ENCODE data around the gene PIK3C2B.

Gene PIK3C2B

DNA sequence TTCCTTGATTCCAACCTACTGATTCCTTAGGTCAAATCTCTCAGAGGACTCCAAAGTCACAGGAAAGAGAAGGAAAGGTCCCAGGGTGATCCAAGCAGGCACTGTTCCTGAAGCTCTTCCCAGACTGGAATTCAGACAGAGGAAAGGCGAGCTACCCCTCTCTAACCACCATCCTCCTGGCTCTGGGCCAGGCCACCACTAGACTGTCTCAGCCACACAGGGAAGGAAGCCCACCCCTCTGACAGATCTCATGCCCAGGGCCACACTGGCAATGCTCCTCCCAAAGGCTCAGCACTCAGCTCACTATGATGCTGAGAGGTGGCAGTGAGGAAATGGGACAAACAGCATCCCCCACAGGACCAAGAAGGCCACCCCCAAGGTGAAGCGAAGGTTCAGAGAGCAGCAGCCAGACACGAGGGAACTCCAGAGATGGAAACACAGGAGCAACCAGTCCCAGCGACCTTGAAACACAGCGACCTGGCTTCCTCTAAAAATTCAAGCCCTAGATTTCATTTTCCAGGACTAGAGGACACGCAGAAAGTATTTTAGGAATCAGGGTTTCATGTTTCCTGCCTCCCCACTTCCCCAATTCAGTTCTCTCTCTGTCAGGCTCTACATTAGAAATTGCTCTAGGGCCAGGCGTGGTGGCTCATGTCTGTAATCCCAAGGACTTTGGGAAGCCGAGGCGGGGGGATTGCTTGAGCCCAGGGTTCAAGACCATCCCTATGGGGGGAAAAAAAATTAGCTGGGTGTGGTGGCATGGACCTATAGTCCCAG, 18.8 kb downstream of the PIK3C2B start:
- Mint-ChIP-seq H3K27ac (peak overlapping the region; percentile 40), H3K36me3 (peaks cover 10% of the 10 kb centered on the region), H3K27me3 (no peaks in the 10 kb centered on the region), H3K4me3 (no peak overlapping the region), H3K4me1 (peaks cover 74% of the 10 kb centered on the region), H3K9me3 (no peaks in the 10 kb centered on the region)
- no peak for ATAC-seq

- no peaks in the 10 kb centered on the region for H3K27me3 Mint-ChIP-seq
- ATAC-seq, result no peak
- H3K4me3 Mint-ChIP-seq, result no peak overlapping the region
- H3K9me3 Mint-ChIP-seq, result no peaks in the 10 kb centered on the region
- peaks cover 62% of the 10 kb centered on the region for H3K4me1 Mint-ChIP-seq
- H3K36me3 Mint-ChIP-seq, result peaks cover 23% of the 10 kb centered on the region
- no peak overlapping the region for H3K27ac Mint-ChIP-seq
These were observed 21.1 kb downstream of the PIK3C2B start for GRCh38 chr1:204473400-204473965.

GRCh38 chr1:204472660-204473059, 21.9 kb downstream of the PIK3C2B start:
- Mint-ChIP-seq H3K27me3 (no peaks in the 10 kb centered on the region), H3K36me3 (peaks cover 31% of the 10 kb centered on the region), H3K4me3 (no peak overlapping the region), H3K27ac (peak overlapping the region; percentile 36), H3K9me3 (no peaks in the 10 kb centered on the region), H3K4me1 (peaks cover 62% of the 10 kb centered on the region)
- no peak for ATAC-seq

- H3K36me3 Mint-ChIP-seq, result peaks cover 37% of the 10 kb centered on the region
- H3K27ac Mint-ChIP-seq, result no peak overlapping the region
- no peaks in the 10 kb centered on the region for H3K9me3 Mint-ChIP-seq
- no peak for ATAC-seq
- peaks cover 61% of the 10 kb centered on the region for H3K4me1 Mint-ChIP-seq
- no peaks in the 10 kb centered on the region for H3K27me3 Mint-ChIP-seq
- H3K4me3 Mint-ChIP-seq, result no peak overlapping the region
These were observed 22.9 kb downstream of the PIK3C2B start for GRCh38 chr1:204471687-204472086.

DNA sequence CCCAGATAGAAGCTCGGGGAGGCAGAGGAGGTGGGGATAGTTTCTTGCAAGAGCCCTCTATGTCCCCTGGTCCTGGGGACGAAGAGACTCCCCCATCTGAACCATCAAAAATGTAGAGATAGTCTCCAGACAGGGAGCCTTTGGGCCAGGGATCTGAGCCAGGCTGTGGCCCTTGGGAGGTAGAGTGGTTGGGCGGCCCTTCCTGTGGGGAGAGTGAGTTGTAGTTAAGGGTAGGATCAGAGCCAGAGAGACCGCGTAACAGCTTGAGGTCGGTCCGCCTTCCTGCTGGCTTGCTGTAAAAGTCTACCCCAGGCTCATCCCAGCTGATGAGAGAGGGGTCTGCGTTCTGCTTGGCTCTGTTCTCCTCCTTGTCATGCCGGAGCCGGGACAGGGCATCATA, 25.3 kb downstream of the PIK3C2B start:
- Mint-ChIP-seq H3K9me3 (no peaks in the 10 kb centered on the region), H3K36me3 (peaks cover 32% of the 10 kb centered on the region), H3K27ac (no peak overlapping the region), H3K4me1 (peaks cover 61% of the 10 kb centered on the region), H3K27me3 (no peaks in the 10 kb centered on the region), H3K4me3 (no peak overlapping the region)
- no peak for ATAC-seq

DNA sequence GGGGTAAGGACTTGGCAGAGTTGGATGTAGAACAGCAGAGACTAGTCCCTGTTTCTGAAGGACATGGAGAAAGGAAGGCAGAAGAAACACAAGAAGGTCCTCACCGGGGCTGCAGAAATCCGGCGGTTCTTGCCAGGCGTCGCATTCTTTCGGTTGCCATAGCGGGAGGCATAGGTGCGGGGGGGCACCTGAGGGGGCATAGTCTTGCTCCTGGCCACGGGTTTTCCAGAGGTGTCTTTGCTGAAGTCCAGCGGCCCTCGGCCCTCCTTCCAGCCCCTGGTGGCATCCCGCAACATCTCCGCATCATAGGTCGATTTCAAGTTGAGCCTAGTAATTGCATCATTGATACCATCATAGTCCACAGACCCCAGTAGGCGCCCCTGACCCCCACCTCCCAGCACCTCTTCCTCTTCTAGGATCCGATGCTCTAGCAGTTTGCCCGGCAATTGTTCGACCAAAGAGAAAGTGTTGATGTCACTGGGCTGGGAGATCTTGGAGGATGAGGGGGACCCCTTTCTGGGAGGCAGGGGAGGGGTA, 25.8 kb downstream of the PIK3C2B start:
- Mint-ChIP-seq H3K4me3 (no peak overlapping the region), H3K27me3 (no peaks in the 10 kb centered on the region), H3K4me1 (peaks cover 62% of the 10 kb centered on the region), H3K9me3 (no peaks in the 10 kb centered on the region), H3K36me3 (peaks cover 36% of the 10 kb centered on the region), H3K27ac (no peak overlapping the region)
- ATAC-seq, result no peak

DNA sequence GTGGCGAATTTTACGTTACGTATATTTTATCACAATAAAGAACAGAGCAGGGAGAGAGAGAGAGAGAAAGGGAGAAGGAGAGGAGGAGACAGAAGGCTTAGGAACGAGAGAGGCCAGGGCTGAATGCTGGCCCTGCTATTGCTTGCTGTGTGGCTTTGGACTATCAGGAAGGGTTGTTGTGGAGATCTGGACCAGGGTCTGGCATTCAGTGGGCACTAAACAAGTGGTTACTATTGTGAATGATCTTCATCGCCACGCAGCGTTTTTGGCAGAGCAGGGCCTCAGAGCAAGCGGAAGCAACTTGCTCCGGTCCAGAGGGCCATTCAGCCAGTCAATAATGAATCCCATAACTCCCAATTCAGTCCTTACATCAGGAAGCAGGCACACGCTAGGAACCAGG, 26.4 kb downstream of the PIK3C2B start:
- H3K27me3 Mint-ChIP-seq, result no peaks in the 10 kb centered on the region
- H3K36me3 Mint-ChIP-seq, result peaks cover 42% of the 10 kb centered on the region
- H3K9me3 Mint-ChIP-seq, result no peaks in the 10 kb centered on the region
- H3K4me3 Mint-ChIP-seq, result no peak overlapping the region
- ATAC-seq, result no peak
- H3K27ac Mint-ChIP-seq, result peak overlapping the region; percentile 89
- peaks cover 63% of the 10 kb centered on the region for H3K4me1 Mint-ChIP-seq

- Mint-ChIP-seq H3K27ac (peak overlapping the region; percentile 89), H3K9me3 (no peaks in the 10 kb centered on the region), H3K27me3 (no peaks in the 10 kb centered on the region), H3K4me3 (peak overlapping the region; percentile 20), H3K4me1 (peaks cover 78% of the 10 kb centered on the region), H3K36me3 (peaks cover 45% of the 10 kb centered on the region)
- no peak for ATAC-seq
These were observed 27.9 kb downstream of the PIK3C2B start for GRCh38 chr1:204466416-204467405.

DNA sequence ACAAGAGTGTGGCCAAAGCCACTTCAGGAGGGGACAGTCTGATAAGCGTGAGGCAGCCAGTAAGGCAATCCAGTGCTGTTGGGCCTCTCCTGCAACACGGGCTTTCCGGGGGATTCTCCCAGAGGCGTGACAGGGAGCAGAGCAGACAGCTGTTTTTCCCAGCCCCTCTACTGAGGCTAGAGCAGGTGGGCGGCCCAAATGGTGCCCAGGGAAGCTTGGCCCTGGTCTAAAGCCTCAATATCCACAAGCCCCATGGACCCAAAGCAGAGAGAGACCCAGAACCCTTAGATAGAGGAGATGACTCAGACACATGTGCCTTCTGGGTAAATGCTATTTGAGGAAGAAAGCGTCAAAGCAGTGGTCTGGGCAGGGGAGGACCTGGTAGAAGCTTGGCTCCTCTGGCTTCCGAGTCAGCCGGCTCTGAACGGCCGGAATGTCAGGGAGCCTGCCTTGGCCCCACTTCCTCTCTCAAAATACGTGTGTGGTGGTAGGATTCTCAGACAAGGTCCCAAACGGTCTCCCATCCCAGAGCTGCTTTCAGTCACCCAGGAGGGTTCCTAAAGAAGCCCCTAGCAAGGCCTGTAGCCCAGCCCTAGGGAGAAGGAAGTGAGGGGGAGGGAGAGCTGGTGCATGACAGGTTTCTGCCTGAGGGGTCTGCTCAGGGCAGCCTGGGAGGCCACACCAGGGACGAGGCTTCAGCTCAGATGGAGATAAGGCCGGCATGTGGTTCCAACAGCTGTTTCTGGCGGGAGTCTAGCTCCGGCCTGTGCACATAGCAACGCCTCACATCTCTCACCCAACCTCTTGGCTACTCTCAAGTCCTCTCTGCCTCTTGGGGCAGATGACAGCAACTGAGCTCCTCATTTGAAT, 28.8 kb downstream of the PIK3C2B start:
- peak overlapping the region; percentile 89 for H3K27ac Mint-ChIP-seq
- no peaks in the 10 kb centered on the region for H3K27me3 Mint-ChIP-seq
- H3K4me3 Mint-ChIP-seq, result peak overlapping the region; percentile 25
- peaks cover 87% of the 10 kb centered on the region for H3K4me1 Mint-ChIP-seq
- H3K9me3 Mint-ChIP-seq, result no peaks in the 10 kb centered on the region
- ATAC-seq, result peak; percentile 78
- H3K36me3 Mint-ChIP-seq, result peaks cover 50% of the 10 kb centered on the region

DNA sequence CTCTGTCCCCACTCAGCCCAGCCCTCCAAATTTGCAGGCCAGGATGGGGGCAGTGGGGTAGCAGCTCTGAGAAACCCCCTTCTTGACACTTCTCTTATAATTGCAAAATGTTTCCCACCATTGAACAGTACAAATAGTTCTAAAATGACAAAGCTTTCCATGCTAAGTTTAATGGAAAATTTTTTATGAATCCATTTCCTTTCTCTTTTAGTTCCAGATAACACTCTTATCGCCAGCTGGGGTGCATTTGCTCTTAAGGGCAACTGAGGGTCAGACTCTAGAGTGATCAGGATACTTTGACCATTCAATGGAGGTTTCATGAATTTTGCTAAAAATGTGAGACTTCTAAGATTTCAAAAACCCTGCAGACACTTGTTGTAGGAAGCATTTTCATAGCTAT, 29.9 kb downstream of the PIK3C2B start:
- Mint-ChIP-seq H3K4me1 (peaks cover 98% of the 10 kb centered on the region), H3K27ac (peak overlapping the region; percentile 89), H3K36me3 (peaks cover 60% of the 10 kb centered on the region), H3K4me3 (no peak overlapping the region), H3K9me3 (no peaks in the 10 kb centered on the region), H3K27me3 (no peaks in the 10 kb centered on the region)
- no peak for ATAC-seq

DNA sequence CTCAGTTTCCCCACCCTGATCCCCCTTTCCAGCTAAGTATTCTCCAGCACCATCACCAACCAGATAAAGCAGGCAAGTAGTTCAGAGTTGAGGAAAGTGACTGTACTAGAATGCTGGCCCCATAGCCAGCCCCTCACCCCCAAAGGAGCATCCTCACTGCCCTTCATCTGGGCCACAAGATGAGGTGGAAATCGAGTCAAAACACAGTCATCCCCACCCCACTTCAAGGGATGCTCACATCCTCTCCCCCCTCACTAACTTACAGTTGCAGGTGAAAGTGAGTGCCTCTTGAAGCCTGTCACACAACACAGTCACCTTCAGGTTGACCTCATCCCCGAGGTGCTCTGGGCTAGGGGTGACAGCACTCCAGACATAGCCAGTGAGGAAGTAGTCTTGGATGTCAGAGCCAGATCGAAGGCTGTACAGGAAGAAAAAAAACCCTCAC, 30.4 kb downstream of the PIK3C2B start:
- ATAC-seq, result peak; percentile 14
- Mint-ChIP-seq H3K36me3 (peaks cover 60% of the 10 kb centered on the region), H3K27ac (peak overlapping the region; percentile 89)

GRCh38 chr1:204463125-204464060, 31.2 kb downstream of the PIK3C2B start:
- peaks cover 97% of the 10 kb centered on the region for H3K4me1 Mint-ChIP-seq
- no peaks in the 10 kb centered on the region for H3K27me3 Mint-ChIP-seq
- no peaks in the 10 kb centered on the region for H3K9me3 Mint-ChIP-seq
- no peak overlapping the region for H3K4me3 Mint-ChIP-seq
- peak overlapping the region; percentile 89 for H3K27ac Mint-ChIP-seq
- peaks cover 60% of the 10 kb centered on the region for H3K36me3 Mint-ChIP-seq
- ATAC-seq, result no peak

More for the DNA sequence above, 30.4 kb downstream of the PIK3C2B start:
- Mint-ChIP-seq H3K9me3 (no peaks in the 10 kb centered on the region), H3K4me3 (no peak overlapping the region), H3K4me1 (peaks cover 99% of the 10 kb centered on the region), H3K27me3 (no peaks in the 10 kb centered on the region)

DNA sequence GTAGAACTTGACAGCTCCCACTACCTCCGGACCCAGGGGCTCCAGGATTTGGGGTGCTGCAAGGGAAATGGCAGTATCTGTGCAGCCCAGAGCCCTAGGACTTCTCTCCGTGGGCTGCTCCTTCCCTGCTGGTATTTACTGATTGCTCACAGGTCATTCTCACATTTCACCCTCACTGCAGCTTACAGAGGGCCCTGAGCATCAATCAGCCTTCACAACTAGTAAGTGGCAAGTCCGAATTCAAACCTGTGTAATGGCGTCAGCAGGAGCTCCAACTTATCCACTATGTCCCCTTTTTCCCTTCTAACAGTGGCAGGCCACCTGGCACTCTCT, 32.4 kb downstream of the PIK3C2B start:
- H3K27ac Mint-ChIP-seq, result peak overlapping the region; percentile 89
- peak; percentile 1 for ATAC-seq
- peaks cover 93% of the 10 kb centered on the region for H3K4me1 Mint-ChIP-seq
- H3K36me3 Mint-ChIP-seq, result peaks cover 60% of the 10 kb centered on the region
- no peaks in the 10 kb centered on the region for H3K27me3 Mint-ChIP-seq
- H3K9me3 Mint-ChIP-seq, result no peaks in the 10 kb centered on the region
- H3K4me3 Mint-ChIP-seq, result peak overlapping the region; percentile 47

All from stimulated activated memory B cell treated with anti-CD40 and anti-IgM and Interleukin-4, amounts not matched to agents 10 μg/mL and 1 μg/mL and 100 μg/mL, for 72 hours (primary cell).